Body of pancreas (tissue), 4 donors: ENCODE measurements around the gene PIGH. TPM values are rescaled to one million over a fixed set of nuclear protein-coding genes. Genes with fewer than 3 reads are reported as not detected.

ENCODE experiments used
- ATAC-seq: fragments of 150-250 bp; one replicate; pipeline ENCODE4 v1.9.1; 2016
- DNase-seq, 4 donors: peaks; one replicate each; pipeline ENCODE4 v3.0.0-alpha.2; 2019
- H3K27ac ChIP-seq, 4 donors: fragments of 200-600 bp; sonication (generic); 1 replicate in 3 of 4; 2 replicates in 1 of 4; pipeline versions ENCODE4 v1.5.1 to v1.6.1; 2016 to 2019; ENCODE audit warnings: mild to moderate bottlenecking in 1 of 4, mixed read lengths in 1 of 4, moderate library complexity in 1 of 4
- H3K27me3 ChIP-seq, 2 donors: fragments of 200-600 bp; sonication (generic); one replicate each; pipeline ENCODE4 v1.6.0; 2016; ENCODE audit warnings: mild to moderate bottlenecking in 1 of 2
- H3K36me3 ChIP-seq, 2 donors: fragments of 200-600 bp; sonication (generic); replicated peaks in 1 of 2; 2 replicates each; pipeline ENCODE4 v1.5.1; 2016; ENCODE audit warnings: low read depth in 2 of 2; ENCODE audit not compliant: insufficient read depth in 1 of 2
- H3K4me1 ChIP-seq: fragments of 200-600 bp; sonication (generic); one replicate; pipeline ENCODE4 v1.6.0; 2016
- H3K4me3 ChIP-seq, 2 donors: fragments of 200-600 bp; sonication (generic); 1 replicate in 1 of 2; 2 replicates in 1 of 2; pipeline ENCODE4 v1.5.1; 2016 to 2019
- H3K9me3 ChIP-seq, 3 donors: fragments of 200-600 bp; sonication (generic); 1 replicate in 2 of 3; 2 replicates in 1 of 3; pipeline ENCODE4 v1.5.1; 2016
- POLR2A ChIP-seq, 3 donors: fragments of 450-650 bp; IDR thresholded peaks; one replicate each; pipeline ENCODE4 v1.6.1; 2016; ENCODE audit warnings: antibody characterized with exemption in 3 of 3, mild to moderate bottlenecking in 2 of 3
- WGBS, 2 donors: methylation state at CpG; one replicate each; pipeline ENCODE4 v1.1.5; 2017; 5-methylcytosine and 5-hydroxymethylcytosine counted together
- intact Hi-C: fragments of 100-400 bp; cut with DNase I; formaldehyde crosslinking; loops from one replicate; pipeline ENCODE4 v1.15.1; 2023
- total RNA-seq, 2 donors: library from RNA; depleted of rRNA; stranded (reverse); fragments of >200 nt; gene quantifications; one replicate each; pipeline ENCODE4 v1.1.0, GENCODE V29; 2016
- TF ChIP-seq, protein P1 (sequence below), 7 experiments: fragments of 450-650 bp in 4 of 7; fragments of 200-600 bp in 3 of 7; sonication (generic) in 3 of 7; IDR thresholded peaks; one replicate each; pipeline ENCODE4 v1.5.1; 2016 to 2019; ENCODE audit warnings: antibody characterized with exemption in 7 of 7

Gene PIGH
- total RNA-seq, 2 donors from 2014 or later = 14.2 to 30.1 TPM

DNA sequence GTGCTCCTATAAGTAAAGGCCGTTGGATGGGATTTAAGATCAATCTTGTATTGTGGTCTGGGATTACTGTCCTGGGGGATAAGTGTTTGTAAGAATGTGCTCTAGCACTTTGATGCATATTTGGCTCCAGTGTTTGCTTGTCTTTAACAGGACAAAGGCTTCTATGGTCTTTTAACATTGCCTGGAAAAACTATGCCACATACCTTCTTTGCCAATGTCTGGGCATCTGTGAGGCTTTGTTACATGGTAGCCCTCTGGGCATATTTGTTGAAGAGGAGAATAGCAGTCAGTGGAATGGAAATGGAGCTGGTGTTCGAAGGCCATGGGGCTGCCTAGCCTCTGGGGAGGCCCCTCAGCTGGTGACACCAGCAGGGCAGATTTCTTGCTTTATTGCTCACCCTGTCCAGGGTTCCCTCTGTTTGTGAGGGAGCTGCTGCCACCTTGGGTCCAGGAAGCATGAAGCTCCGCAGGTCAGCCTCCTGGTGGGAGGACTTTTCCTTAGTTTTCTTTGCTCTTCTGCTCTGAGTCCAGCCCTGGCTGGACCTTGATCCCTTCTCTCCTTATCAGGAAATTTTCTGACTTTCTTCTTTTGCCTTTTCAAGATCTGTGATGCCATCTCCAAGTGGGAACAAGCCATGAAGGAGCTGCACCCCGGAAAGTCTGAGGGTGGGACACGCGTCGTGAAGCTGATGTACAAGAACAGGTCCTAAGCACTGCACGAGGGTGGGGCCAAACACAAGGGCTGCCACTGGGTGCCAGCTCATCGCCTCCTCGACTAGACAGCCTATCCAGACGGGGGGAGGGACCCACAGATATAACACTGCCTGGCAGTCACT is 19.5 kb downstream of the PIGH start:
- ATAC-seq (no peak), DNase-seq (no peak)
- H3K4me3 ChIP-seq = no peak overlapping the region
- no peaks in the 10 kb centered on the region for H3K27me3 ChIP-seq
- no peaks in the 10 kb centered on the region for H3K9me3 ChIP-seq
- H3K4me1 ChIP-seq = peaks cover 6% of the 10 kb centered on the region
- H3K27ac ChIP-seq = no peak overlapping the region
- TF ChIP-seq, protein P1, sequence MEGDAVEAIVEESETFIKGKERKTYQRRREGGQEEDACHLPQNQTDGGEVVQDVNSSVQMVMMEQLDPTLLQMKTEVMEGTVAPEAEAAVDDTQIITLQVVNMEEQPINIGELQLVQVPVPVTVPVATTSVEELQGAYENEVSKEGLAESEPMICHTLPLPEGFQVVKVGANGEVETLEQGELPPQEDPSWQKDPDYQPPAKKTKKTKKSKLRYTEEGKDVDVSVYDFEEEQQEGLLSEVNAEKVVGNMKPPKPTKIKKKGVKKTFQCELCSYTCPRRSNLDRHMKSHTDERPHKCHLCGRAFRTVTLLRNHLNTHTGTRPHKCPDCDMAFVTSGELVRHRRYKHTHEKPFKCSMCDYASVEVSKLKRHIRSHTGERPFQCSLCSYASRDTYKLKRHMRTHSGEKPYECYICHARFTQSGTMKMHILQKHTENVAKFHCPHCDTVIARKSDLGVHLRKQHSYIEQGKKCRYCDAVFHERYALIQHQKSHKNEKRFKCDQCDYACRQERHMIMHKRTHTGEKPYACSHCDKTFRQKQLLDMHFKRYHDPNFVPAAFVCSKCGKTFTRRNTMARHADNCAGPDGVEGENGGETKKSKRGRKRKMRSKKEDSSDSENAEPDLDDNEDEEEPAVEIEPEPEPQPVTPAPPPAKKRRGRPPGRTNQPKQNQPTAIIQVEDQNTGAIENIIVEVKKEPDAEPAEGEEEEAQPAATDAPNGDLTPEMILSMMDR (IDR thresholded peaks at IDR 0.05) = no peak
- no peak for TF ChIP-seq POLR2A (IDR thresholded peaks at IDR 0.05)
- peaks cover 0 to 15% of the 10 kb centered on the region in 2 donors for H3K36me3 ChIP-seq
- intact Hi-C loops = loop anchor here (10.0 kb wide), 1 partner anchor 124 kb away; the partner anchor contains the start of gene RDH12
- WGBS, 2 donors = 80 to 85% methylated on average over 11 of the region's 11 CpGs

DNA sequence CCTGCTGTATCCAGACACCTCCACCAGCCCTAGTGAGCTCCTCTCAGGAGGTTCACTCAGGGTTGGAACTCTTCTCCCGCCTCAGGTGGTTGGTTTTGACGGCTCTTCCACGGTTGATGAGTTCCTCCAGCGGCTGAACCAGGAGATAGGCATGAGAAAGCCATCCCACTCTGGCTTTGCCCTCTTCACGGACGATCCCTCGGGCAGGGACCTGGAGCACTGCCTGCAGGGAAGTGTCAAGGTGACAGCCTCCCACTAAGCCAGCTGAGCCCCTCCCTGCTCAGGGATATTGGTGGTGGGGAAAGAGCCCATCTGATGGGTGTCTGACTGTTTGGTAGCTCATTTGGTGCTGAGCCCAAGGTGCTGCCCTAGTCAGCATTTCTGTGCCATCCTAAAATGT is 20.4 kb downstream of the PIGH start:
- ATAC-seq (no peak), DNase-seq (no peak)
- peaks cover 6% of the 10 kb centered on the region for H3K4me1 ChIP-seq
- no peak overlapping the region for H3K4me3 ChIP-seq
- WGBS, 2 donors = 91 to 100% methylated on average over 5 to 7 of the region's 7 CpGs
- H3K27me3 ChIP-seq = no peaks in the 10 kb centered on the region
- H3K36me3 ChIP-seq = peaks cover 0 to 15% of the 10 kb centered on the region in 2 donors
- no peak overlapping the region for H3K27ac ChIP-seq
- TF ChIP-seq POLR2A (IDR thresholded peaks at IDR 0.05) = no peak
- TF ChIP-seq, protein P1 (IDR thresholded peaks at IDR 0.05) = no peak
- intact Hi-C loops = loop anchor here (10.0 kb wide), 2 partner anchors 125 to 155 kb away; partner anchors contain the start of gene RDH12
- no peaks in the 10 kb centered on the region for H3K9me3 ChIP-seq

DNA sequence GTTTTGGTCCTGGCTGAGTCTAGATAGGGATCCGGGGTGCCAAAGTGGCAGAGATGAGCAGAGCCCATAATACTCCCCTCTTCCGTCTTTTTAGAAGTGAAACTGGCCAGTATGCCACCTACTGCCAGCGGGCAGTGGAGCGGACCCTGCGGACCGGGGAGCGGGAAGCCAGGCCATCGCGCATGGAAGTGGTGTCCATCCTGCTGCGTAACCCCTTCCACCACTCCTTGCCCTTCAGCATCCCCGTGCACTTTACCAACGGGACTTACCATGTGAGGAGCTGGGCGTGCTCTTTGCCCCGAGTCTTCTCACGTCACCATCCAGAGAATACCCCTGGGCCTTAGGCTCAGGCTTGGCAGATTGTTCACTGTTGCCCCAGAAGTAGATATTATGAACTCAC is 21.0 kb downstream of the PIGH start:
- no peak for ATAC-seq
- Histone ChIP-seq H3K4me3 (no peak overlapping the region), H3K9me3 (no peaks in the 10 kb centered on the region), H3K36me3 (peaks cover 0 to 15% of the 10 kb centered on the region in 2 donors), H3K4me1 (peaks cover 6% of the 10 kb centered on the region), H3K27me3 (no peaks in the 10 kb centered on the region), H3K27ac (no peak overlapping the region)
- intact Hi-C loops = loop anchor here (10.0 kb wide), 1 partner anchor 154 kb away; no protein-coding TSS in a partner anchor
- TF ChIP-seq POLR2A (IDR thresholded peaks at IDR 0.05) = no peak
- TF ChIP-seq, protein P1 (IDR thresholded peaks at IDR 0.05) = no peak
- no peak for DNase-seq
- 81 to 90% methylated on average over 14 to 15 of the region's 15 CpGs for WGBS, 2 donors

DNA sequence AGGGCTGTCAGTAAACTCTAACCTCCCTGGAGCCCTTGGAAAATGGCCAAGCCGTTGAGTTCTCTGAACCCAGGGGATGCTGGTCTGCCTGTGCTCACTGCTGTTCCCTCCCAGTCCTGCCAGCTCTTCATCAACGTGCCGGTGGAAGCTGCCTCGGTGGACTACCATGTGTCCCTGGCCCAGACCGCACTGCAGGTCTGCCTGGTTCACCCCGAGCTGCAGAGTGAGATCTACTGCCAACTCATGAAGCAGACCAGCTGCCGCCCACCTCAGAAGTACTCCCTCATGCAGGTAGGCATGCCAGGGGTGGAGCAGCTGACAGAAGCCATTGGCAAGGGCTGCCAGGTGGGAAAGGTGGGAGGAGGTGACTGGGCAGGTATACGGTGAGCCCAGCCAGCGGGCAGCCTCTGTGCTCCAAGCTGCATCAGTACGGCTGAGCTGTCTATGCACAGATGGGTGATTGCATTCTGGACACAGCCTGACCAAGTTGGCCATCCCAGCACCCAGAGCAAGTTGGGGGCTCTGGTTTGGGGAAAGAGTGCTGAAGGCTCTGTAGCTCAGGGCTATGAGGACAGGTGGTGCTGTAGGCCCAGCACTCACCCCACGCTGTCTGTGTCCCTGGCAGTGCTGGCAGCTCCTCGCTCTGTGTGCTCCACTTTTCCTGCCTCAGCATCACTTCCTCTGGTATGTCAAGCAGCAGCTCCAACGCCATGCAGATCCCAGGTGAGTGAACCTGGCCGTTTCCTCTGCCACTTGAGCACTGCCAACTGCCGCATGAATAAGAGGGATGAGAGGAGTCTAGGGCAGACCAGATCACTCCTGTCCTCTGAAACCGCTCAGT is 21.9 kb downstream of the PIGH start:
- 71 to 82% methylated on average over 10 to 15 of the region's 16 CpGs for WGBS, 2 donors
- DNase-seq (no peak), ATAC-seq (no peak)
- H3K27me3 ChIP-seq = no peaks in the 10 kb centered on the region
- peaks cover 0 to 15% of the 10 kb centered on the region in 2 donors for H3K36me3 ChIP-seq
- H3K27ac ChIP-seq = no peak overlapping the region
- H3K4me1 ChIP-seq = peaks cover 13% of the 10 kb centered on the region
- intact Hi-C loops = loop anchor here (10.0 kb wide), 1 partner anchor 153 kb away; no protein-coding TSS in a partner anchor
- H3K4me3 ChIP-seq = no peak overlapping the region
- H3K9me3 ChIP-seq = no peaks in the 10 kb centered on the region
- TF ChIP-seq POLR2A (IDR thresholded peaks at IDR 0.05) = no peak
- TF ChIP-seq, protein P1 (IDR thresholded peaks at IDR 0.05) = no peak
